Inferior parietal cortex (tissue), 1 donor: Measurements from ENCODE around the gene SGTB.
"Not testable (repeated sequence)": the region's sequence is repeated elsewhere in the genome, so short reads cannot be mapped to it uniquely, and the experiment has no call there.

Experiments
- DNase-seq: peaks from one replicate; pipeline ENCODE4 v3.0.0-alpha.2; 2016; ENCODE audit errors: extremely low spot score

SGTB gene

DNA sequence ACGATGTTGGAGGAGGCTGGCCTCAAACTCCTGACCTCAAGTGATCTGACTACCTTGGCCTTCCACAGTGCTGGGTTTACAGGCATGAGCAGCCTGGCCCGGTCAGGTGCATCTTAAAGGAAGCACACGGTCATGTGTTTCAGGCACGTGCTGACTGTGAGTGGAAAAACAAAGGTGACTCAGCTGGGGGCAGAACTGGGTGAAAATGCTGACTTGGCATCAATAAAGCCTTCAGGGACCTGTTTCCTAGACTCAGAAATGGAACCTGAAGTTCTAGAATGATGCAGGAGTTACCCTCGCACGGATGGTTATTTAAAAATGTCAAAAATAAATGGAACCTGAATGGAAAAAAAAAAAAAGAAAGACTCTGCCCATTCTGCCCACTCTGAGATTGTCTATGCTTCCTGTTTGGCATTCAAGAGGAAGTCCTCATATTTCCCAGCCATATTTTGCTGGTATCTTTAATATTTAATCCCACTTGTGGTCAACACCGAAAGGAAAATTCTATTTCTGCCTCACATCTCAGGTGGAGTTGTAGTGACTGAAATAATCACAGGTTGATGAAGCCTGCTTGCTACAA is 12.4 kb upstream of the SGTB start:
- not testable (repeated sequence) for DNase-seq

- DNase-seq: not testable (repeated sequence)
Measured at GRCh38 chr5:65732046-65732445, 10.1 kb upstream of the SGTB start.

DNA sequence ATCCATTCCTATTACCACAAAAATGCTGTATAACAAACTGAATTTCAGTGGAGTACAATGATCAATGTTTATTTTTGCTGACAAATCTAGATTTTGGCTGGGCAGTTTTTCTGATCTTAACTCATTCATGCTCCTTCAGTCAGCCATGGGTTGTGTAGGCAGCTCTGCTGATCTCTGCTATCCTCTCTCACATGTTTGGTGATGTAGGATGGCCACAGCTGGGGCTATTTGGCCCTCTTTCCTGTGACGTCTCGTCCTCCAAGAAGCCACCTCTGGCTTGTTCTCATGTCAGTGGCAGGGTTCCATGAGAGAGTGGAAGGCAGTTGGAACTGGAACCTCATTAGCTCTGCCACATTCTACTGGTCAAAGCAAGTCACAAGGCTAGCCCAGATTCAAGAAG is 9.0 kb upstream of the SGTB start:
- no peak for DNase-seq

- no peak for DNase-seq
Measured at GRCh38 chr5:65728218-65728617, 6.3 kb upstream of the SGTB start.

- DNase-seq: no peak
Measured at GRCh38 chr5:65727491-65728156, 5.7 kb upstream of the SGTB start.

- DNase-seq: peak; percentile 62
Measured at GRCh38 chr5:65722575-65723403, 880 bp upstream of the SGTB start.

- DNase-seq: peak; percentile 64
Measured at GRCh38 chr5:65721050-65721719, 724 bp downstream of the SGTB start.

DNA sequence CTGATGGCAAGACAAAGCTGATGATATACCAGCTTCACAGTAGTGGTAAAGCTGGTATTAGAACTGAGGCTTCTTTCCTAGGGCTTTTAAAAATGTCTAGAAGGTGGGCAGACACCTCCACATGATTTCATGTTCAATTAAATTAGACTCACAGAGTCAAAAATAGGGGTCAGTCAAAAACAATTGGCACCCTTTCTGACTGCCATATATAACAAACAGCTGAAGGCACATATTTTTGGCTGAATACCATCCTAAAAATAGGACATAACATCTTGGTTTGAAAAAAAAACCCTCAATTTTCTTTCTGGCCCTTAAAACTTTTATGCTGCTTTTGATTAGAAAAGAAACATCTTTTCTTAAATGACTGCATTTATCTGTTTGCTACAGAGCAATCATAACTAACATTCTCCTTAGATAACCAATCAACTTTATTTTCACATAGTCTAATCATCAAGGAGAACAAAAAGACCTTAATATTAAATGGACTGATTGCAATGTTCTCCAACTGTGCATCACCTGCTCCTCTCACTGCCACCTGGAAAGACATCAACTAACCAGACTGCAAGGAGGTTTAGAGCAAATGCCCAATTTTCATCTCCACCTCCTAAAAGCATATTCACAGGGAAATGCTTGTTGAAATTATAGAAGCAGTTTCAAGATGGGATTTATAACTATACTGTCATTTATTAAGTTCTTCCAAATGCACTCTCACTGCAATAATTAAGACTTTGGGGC is 3.2 kb downstream of the SGTB start:
- DNase-seq: no peak

- no peak for DNase-seq
Measured at GRCh38 chr5:65708145-65708544, 13.8 kb downstream of the SGTB start.

GRCh38 chr5:65707663-65708062 is 14.2 kb downstream of the SGTB start:
- DNase-seq: no peak

DNA sequence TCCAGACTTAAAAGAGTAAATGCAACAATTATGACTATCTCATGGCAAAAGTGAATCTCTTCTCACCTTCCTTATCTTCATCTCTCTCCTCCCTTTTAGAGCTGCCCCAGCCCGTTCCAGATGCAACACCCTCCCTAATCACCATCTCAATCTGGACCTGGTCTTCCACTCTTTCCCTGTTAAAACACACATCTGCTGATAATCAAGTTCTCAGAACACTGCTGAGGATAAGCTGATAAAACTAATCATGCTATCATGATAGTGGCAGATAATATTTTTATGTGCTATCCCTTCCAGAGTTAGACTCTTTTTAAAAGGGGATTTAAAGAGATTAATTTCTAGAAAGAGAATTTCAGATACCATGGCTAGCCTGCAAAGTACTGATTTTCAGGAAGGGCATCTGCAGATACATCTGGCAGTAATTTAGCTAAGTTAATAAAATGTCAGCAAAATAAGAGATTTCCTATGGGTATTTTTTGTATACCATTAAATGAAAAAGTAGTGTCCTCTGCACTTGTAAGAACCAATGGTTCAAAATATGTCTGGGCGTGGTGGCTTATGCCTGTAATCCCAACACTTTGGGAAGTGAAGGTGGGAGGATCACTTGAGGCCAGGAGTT is 17.2 kb downstream of the SGTB start:
- DNase-seq: no peak

DNA sequence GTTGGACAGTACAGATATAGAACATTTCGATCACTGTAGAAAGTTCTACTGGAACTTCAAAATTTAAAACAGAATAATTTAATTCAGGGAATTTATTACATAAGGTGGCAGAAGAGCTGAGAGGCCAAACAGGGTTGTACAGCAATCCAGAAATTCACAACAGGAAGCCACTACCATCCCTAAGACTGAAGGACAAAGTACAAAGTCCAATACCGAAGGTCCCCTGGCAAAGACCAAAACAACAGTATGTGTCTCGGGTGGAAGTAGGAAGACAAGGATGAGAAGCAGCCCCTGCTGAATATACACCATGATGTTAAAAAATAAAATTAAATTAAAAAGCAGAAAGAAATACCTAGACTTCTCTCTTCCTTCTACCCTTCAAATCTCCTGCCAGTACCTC is 19.9 kb downstream of the SGTB start:
- no peak for DNase-seq

DNA sequence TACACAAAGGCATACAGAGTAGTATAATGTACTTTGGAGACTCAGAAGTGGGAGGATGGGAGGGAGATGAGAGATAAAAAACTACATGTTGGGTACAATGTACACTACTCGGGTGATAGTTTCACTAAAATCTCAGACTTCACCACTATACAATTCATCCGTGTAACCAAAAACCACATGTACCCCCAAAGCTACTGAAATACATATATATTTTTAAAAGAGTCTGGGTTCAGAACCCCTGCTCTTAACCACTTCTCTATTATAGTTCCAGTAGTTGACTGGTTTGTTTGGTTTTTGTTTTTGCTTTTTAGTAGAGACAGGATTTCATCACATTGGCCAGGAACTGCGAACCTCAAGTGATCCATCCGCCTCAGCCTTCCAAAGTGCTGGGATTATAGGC is 22.6 kb downstream of the SGTB start:
- no peak for DNase-seq

GRCh38 chr5:65696892-65697291 is 25.0 kb downstream of the SGTB start:
- peak; percentile 44 for DNase-seq

DNA sequence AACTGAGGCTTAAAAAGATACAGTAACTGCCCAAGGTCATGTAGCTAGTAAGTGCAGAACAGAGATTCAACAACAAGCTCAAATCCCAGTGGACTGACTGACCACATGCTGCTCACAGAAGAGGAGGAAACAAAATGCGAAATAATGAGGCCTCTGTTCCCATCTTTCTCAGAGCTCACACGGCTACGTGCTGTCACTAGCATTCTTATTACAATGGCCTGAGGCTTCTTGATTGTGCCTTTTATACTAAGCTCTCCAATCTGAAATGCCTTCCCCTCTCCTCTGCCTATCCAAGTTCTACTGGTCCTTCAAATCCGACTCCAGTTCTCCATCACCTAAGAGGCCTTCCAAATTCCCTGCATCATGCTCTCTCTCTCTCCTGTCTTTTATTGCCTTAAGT is 26.0 kb downstream of the SGTB start:
- peak; percentile 68 for DNase-seq

GRCh38 chr5:65695162-65695755 is 26.6 kb downstream of the SGTB start:
- DNase-seq: peak; percentile 53

- no peak for DNase-seq
Measured at GRCh38 chr5:65693121-65693520, 28.8 kb downstream of the SGTB start.

GRCh38 chr5:65682148-65682547 is 39.8 kb downstream of the SGTB start:
- no peak for DNase-seq

GRCh38 chr5:65676056-65676455 is 45.9 kb downstream of the SGTB start:
- not testable (repeated sequence) for DNase-seq

DNA sequence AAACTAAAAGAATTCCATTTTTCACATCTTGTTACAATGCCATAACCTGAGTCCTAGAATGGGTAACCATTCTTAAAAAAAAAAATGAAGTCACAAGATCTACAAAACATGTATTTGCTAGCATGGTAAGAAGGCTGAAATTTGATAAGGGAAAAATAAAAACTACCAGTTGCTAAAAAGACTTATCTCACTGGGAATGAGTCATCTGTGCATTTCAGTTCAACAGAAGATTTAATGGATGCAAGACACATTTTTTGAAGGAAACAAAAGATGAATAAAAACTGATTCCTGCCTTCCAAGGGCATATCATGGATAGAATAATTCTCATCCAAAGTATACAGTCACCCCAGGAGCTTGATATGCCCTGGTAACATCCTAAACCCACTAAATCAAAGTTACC is 47.2 kb downstream of the SGTB start:
- no peak for DNase-seq

- DNase-seq: no peak
Measured at GRCh38 chr5:65672796-65673195, 49.1 kb downstream of the SGTB start.
